HG02840 (cell line): Measurements from ENCODE around the gene FRG2.
"Not testable (repeated sequence)": the region's sequence is repeated elsewhere in the genome, so short reads cannot be mapped to it uniquely, and the experiment has no call there.

Source experiments
- ATAC-seq: cut with Tn5 transposase; IDR thresholded peaks from one replicate; pipeline ENCODE4 v1.9.1; 2021; ENCODE audit warnings: mild to moderate bottlenecking, moderate library complexity, moderate number of reproducible peaks; ENCODE audit not compliant: unreplicated experiment, low FRiP score

The FRG2 gene

DNA sequence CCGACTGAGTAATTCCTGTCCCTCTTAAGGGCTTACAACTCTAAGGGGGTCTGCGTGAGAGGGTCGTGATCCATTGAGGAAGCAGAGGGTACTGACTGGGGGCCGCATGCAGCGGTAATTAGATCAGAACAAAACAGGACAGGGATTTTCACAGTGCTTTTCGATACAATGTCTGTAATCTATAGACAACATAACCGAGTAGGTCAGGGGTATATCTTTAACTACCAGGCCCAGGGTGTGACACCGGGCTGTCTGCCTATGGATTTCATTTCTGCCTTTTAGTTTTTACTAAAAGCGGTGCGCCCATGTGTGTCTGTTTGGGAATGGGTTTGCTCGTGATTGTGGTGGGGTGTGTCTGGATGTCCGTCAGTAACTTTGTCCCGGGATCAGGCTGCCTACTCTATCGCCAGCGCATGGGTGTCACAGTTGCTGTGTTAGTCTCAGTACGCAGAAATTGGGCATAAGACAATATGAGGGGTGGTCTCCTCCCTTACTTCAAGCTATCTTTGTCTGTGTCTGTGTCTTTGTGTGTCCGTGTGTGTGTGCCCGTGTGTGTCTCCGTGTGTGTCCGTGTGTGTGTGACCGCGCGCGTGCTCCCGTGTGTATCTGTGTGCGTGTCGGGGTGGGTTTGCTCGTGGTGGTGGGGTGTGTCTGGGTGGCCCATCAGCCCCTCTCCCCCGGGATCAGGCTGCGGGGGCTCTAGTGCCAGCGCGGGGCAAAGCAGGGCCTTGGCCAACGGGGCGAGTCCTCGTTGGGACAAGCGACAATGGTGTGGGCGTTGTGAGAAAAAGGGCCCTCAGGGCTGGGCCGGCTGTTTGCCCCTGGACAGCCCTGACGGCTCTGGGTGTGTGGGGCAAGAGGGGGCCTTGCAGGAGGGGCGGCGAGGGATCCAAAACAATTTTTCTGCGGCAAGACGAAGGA is 10.4 kb downstream of the FRG2 start:
- no peak for ATAC-seq

DNA sequence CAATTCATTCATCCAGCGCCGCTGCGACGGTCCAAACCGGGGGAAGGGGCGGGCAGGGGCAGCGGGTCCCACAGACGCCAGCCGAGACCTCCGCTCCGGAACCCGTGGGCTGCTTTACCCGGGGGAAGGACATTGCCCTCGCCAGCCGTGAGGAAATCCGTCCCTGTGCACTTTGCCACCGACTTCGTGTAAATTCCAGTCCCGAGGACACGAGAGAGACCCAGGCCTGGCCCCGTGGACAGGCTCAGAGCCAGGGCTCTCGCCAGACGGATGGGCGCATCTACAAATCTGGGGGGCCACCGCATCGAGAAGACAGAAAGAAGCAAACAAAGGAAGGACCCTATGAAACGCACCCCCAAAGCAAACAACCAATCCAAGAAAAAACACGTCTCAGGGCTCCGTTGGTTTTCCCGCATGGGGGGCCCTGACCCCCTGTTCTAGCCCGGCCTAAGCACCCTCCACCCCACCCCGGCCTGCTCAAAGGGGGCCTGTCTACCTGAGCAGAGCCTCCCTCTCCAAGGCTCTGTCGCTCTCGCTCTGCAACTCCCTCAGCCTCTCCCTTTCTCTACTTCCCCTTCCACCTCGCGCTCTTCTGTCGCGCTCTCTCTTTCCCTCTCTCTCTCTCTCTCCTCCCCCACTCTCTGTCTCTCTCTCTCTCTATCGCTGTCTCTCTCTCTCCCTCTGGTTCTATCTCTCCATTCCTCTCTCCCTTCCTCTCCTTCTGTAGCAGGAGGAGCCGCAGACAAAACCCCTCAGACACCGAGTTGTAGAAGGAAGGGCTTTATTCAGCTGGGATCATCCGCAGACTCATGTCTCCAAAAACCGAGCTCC is 11.3 kb downstream of the FRG2 start:
- ATAC-seq = no peak

DNA sequence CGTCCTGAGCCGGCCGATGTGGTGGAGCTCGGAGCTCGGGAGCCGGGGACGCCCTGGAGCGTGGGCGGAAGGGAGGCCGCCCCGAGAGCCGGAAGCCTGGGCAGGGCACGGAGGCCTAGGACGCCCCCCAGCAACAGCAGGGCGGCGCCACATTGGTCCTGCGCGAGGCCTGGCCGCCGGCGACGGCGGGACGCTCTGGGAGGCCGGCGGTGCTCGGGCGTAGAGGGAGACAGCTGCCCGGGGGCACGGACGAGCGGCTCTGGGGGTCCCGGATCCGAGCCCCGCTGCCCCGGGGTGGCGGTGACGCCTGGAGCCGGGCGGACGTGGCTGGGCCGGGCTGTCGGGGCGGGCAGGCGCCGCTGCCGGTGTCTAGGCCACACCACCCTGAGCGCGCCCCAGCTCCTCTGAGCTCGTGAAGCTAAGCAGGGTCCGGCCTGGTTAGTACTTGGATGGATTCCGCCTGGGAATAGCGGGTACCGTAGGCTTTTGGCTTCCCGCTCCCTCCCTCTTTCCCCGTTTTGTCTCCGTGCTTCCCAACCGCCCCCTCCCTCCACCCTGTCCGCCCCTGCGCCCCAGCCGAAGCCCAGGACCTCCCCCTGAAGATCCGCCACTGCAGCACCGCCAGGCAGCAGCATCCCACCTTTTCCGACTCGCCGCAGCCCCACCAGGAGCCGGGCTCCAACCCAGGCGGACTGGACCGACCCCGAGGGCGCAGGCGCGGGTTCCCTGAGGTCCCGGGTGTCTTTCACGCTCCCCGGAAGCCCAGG is 12.1 kb downstream of the FRG2 start:
- no peak for ATAC-seq

DNA sequence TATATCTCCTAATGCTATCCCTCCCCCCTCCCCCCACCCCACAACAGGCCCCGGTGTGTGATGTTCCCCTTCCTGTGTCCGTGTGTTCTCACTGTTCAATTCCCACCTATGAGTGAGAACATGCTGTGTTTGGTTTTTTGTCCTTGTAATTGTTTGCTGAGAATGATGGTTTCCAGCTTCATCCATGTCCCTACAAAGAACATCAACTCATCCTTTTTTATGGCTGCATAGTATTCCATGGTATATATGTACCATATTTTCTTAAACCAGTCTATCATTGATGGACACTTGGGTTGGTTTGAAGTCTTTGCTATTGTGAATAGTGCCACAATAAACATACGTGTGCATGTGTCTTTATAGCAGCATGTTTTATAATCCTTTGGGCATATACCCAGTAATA is 37.1 kb downstream of the FRG2 start:
- ATAC-seq = not testable (repeated sequence)

DNA sequence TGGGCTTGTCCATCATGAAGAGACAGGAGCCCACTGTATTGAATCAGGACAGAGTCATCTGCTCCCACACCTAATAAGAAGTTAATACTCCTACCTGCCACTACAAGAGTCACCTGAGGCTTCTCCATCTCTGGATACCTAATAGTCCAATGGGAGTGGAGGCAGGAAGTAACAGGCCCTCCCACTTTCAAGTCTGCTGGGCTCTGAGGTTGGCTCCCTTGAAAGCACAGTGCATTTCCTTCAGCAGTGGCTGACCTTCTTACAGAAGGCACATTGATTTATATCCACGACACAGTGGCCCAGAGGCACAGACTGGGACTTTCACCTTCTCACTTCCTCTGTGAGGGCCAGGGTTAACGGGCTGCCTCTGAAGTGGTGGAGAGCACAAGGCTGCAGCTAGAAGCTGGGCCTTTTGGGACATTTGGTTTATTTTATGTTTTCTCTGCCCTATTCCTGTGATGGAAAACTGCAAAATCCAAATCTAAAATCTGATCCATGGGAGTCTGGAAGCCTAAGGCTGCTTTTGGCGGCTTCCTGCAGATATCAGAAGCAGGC is 38.1 kb downstream of the FRG2 start:
- no peak for ATAC-seq

DNA sequence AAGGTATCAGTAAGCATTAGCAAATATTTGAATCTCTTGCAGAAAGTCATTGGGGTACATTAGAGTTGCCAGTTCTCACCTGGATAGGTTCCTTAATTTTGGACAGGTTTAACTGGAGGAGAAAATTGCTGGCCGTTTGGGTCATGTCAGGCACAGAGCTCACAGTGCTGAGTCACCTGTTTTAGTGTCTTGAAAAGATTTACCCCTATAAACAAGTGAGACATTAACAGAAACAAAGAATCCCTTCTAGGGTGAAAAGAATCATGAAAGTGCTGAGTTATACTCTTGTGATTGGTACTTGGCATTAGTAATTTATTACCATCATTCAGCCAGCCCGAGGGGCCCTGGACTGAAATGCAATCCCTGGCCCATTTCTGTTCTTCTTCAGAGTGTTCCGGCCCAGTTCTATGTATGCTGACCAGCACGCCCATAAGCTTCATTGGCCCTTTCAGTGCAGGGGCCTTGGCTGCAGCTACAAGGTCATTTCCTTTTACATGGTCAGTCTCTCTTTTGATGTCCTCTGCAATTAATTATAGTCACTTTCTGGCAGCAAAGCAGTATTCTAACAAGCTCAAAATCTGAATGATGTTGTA is 41.3 kb downstream of the FRG2 start:
- not testable (repeated sequence) for ATAC-seq

DNA sequence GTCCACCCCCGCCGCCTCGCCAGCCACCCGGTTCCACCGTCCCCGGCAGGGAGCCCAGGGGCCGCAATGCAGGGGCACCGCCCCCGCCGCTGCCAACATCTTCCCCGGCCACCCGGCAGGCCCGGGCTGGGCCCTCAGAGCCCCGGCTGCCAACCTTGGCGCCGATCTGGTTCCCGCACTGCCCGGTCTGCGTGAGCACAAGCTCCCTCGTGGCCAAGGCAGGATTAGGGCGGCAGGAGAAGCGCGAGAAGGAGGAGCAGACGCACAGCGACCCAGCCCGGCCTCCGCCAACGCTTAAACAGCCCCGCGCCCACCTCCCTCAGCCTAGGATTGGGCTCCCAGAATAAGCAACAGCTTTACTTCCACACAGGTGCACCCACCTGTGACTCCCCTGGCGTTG is 42.4 kb downstream of the FRG2 start:
- ATAC-seq = not testable (repeated sequence)

DNA sequence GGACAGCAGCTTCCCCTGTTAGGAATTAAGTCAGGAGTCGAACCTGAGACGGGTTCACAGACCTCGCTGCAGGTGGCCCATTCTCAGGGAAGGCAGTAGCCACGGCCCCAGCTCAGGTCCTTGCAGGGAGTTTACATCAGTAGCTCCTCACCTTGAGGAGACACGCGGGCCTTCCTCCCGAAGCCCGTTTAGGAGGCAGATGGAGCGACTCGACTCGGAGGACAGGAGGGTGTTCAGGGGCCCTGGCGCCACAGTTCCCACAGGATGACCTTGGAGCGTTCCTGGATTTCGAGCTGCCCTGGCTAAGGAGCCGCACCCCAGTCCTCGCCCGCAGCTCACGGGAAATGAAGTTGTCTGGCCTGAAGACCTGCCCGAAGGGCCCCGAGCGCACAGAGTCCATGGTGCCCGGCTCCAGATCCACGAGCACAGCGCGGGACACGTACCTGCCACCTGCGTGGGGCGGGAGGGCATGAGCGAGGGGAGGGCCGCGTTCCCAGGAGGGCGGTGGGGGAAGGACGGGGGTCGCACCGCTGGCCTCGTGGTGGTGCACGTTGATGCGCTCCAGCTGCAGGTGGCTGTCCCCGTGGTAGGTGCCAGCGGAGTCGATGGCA is 43.0 kb downstream of the FRG2 start:
- ATAC-seq = not testable (repeated sequence)

DNA sequence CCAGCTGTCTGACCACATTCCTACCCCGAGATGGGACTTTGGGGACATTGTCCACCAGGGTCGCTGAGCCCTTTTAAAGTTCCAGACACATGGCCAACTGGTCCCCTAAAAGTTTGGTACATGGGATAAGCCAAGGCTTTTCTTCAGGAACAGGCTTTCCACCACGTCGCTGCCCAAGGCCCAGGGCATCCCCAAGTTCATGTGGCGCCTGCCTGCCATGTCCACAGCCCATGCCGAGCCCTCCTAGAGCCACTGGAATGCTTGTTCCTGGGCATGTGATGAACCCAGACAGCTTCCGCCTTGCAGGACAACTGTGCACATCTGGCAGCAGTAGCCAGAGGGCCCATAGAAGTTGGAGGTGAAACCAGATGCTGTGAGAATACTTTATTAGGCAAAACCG is 45.1 kb downstream of the FRG2 start:
- no peak for ATAC-seq

DNA sequence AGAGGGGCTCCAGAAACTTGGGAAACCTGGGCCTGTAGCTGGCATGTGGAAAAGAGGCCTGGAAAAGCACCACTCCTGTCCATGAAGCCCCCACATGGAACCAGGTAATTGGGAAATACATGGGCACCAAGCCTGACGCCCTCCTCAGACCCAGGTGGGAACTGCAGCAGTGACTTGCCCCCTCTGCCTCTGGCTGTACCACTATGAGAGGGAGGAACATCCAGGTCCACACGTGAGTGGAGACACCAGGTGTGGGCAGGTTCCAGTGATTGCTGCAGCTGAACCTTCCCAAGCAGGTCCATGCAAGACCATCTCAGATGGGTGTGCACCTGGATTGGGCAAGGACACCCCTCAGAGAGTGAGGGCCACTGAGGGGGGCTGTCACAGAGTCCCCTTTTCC is 46.8 kb downstream of the FRG2 start:
- not testable (repeated sequence) for ATAC-seq

DNA sequence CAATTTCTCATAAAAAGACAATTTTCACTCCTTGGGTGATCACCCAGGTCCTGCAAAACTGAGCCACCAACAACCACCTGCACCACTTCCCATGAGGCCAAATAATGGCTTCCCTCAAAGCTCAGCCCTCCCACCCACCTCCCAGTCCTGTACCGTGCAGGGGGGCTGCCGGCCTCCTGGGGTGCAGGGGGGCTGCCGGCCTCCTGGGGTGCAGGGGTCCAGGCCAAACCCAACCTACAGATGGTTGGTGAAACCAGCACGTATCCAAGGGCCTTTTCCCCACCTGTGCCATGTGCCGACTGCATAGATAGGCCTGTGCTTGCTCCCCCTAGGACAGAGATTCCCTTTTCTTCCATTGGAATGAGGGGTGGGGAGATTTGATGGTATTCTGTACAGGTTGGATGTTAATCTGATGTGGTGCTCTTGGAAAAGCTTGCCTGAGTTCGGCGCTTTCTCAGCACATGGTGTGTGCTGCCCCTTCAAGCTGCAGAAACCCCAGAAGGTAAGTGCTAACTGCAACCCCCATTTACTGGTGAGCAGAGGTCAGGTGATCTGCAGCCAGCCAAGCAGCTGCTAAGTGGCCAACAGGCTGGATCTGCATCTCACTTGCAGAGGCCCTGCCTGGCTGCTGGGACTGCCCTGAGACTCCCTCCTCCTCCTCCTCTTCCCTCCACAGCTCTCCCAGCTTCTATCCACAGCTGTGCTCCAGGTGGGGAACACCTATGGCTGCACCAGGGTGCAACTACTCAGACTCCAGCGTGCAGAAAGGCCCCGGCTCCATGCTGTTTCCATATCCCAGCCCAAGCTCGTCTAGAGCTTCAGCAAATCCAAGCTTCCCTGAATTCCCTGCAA is 47.6 kb downstream of the FRG2 start:
- ATAC-seq = no peak
